WERI-Rb-1 (cell line): Measurements from ENCODE around the gene COG2.
"Not testable (repeated sequence)": the region's sequence is repeated elsewhere in the genome, so short reads cannot be mapped to it uniquely, and the experiment has no call there.

ENCODE experiments used
- DNase-seq: peaks from one replicate; pipeline ENCODE4 v3.0.0-alpha.2; 2020
- H3K27ac ChIP-seq: fragments of 250-450 bp; sonication (Bioruptor Pico); 2 replicates; pipeline ENCODE4 v1.5.1; 2020; ENCODE audit warnings: mild to moderate bottlenecking, moderate library complexity
- H3K27me3 ChIP-seq: fragments of 250-450 bp; sonication (Bioruptor Pico); 2 replicates; pipeline ENCODE4 v1.5.1; 2021; ENCODE audit warnings: mild to moderate bottlenecking, low read depth, moderate library complexity; ENCODE audit not compliant: insufficient read depth, severe bottlenecking
- H3K36me3 ChIP-seq: fragments of 250-450 bp; sonication (Bioruptor Pico); 2 replicates; pipeline ENCODE4 v1.5.1; 2020; ENCODE audit warnings: mild to moderate bottlenecking, moderate library complexity
- H3K4me3 ChIP-seq: 2 replicates; pipeline ENCODE4 v1.5.1; 2011; ENCODE audit warnings: low read depth, mild to moderate bottlenecking, control low read depth, low read length
- H3K9me3 ChIP-seq: fragments of 250-450 bp; sonication (Bioruptor Pico); 2 replicates; pipeline ENCODE4 v1.5.1; 2021; ENCODE audit warnings: mild to moderate bottlenecking, moderate library complexity; ENCODE audit not compliant: severe bottlenecking
- TF ChIP-seq, protein P1 (sequence below): IDR thresholded peaks from 2 replicates; pipeline ENCODE4 v1.5.1; 2011; ENCODE audit warnings: low read depth, mild to moderate bottlenecking, control low read depth, inconsistent platforms, low read length

The COG2 gene

DNA sequence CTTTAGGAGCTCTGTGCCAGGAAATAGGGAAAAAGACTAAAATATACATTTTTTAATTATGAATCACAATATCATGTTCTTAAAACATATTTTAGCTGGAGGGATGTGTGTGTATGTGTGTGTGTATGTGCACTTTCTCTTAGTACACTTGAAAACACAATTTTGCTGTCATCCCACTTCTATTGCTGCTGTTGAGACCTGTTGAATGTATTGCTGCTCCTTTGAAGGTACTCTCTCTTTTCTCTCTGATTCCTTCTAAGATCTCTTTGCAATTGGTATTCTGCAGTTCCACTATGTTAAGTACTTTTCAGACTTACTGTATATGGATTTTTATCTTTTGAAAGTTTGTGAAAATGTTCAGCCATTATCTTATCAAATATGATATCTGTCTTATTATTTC lies 43.5 kb upstream of the COG2 start:
- TF ChIP-seq, protein P1, sequence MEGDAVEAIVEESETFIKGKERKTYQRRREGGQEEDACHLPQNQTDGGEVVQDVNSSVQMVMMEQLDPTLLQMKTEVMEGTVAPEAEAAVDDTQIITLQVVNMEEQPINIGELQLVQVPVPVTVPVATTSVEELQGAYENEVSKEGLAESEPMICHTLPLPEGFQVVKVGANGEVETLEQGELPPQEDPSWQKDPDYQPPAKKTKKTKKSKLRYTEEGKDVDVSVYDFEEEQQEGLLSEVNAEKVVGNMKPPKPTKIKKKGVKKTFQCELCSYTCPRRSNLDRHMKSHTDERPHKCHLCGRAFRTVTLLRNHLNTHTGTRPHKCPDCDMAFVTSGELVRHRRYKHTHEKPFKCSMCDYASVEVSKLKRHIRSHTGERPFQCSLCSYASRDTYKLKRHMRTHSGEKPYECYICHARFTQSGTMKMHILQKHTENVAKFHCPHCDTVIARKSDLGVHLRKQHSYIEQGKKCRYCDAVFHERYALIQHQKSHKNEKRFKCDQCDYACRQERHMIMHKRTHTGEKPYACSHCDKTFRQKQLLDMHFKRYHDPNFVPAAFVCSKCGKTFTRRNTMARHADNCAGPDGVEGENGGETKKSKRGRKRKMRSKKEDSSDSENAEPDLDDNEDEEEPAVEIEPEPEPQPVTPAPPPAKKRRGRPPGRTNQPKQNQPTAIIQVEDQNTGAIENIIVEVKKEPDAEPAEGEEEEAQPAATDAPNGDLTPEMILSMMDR, result no peak
- Histone ChIP-seq H3K4me3 (no peak overlapping the region), H3K27me3 (no peaks in the 10 kb centered on the region), H3K9me3 (no peaks in the 10 kb centered on the region), H3K27ac (no peak overlapping the region), H3K36me3 (no peaks in the 10 kb centered on the region)
- DNase-seq, result no peak

GRCh38 chr1:230599926-230600656 lies 42.2 kb upstream of the COG2 start:
- no peak for DNase-seq
- Histone ChIP-seq H3K27me3 (no peaks in the 10 kb centered on the region), H3K9me3 (no peaks in the 10 kb centered on the region), H3K27ac (no peak overlapping the region), H3K4me3 (no peak overlapping the region), H3K36me3 (no peaks in the 10 kb centered on the region)
- TF ChIP-seq, protein P1, result no peak

GRCh38 chr1:230600657-230601400 lies 41.5 kb upstream of the COG2 start:
- not testable (repeated sequence) for H3K36me3 ChIP-seq, DNase-seq, H3K27ac ChIP-seq, H3K27me3 ChIP-seq, H3K9me3 ChIP-seq, H3K4me3 ChIP-seq

- Histone ChIP-seq H3K4me3 (no peak overlapping the region), H3K36me3 (no peaks in the 10 kb centered on the region), H3K27ac (no peak overlapping the region), H3K9me3 (no peaks in the 10 kb centered on the region), H3K27me3 (no peaks in the 10 kb centered on the region)
- TF ChIP-seq, protein P1, result no peak
- DNase-seq, result no peak
These were observed 33.1 kb upstream of the COG2 start for GRCh38 chr1:230609208-230609607.

DNA sequence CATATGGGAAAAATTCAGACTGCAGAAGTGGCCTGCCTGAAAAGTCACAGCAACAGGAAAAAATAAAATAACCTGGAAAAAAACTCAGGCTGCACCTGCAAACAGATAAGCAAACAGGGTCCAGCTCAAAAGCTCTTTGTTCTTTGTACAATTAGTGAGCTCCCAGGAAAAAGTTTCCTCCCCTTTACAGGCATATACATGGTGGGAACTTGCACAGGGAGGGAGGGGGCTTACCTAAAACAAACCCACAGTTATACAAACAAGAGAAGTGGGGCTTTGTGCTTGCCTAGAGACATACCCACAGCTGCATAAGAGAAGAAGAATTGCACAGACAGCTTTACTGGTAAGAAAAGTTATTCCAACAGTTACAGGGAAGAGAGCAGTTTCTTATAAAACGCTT lies 31.7 kb upstream of the COG2 start:
- no peak overlapping the region for H3K4me3 ChIP-seq
- H3K36me3 ChIP-seq, result no peaks in the 10 kb centered on the region
- DNase-seq, result no peak
- H3K27me3 ChIP-seq, result no peaks in the 10 kb centered on the region
- TF ChIP-seq, protein P1, result no peak
- no peaks in the 10 kb centered on the region for H3K9me3 ChIP-seq
- no peak overlapping the region for H3K27ac ChIP-seq

DNA sequence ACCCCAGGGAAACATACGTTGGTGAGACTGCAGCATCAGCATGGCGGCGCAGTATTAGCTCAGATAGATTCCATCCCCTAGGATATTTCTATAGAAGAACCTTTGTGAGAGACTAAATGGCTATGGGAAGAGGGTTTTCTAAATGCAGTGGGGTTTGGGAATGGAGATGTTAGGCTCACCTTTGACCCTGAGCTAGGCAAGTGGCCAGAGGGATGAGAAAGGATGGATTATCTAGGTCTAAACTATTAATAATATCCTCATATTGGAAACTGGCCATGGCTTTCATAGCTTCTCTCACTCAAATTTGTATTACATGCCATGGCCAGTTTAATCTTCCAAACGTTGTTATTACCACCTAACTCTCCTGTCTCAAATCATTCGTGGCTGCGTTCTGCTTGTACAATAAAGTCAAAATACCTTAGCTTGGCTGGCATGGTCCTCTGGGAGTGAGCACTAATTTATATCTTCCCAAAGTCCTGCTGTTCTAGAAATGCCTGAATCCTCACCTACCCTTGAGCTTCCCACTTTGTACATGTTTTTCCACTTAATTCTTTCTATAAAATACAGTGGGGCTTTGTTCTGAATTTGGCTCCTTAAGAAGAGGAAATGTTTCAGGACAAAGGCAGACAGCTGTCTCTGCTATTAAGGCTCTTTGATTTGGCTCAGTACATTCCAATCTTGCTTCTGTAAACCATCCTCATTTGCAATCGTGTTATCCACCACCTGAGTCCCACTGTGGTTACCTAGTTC lies 31.0 kb upstream of the COG2 start:
- no peak overlapping the region for H3K4me3 ChIP-seq
- no peak for DNase-seq
- H3K9me3 ChIP-seq, result no peaks in the 10 kb centered on the region
- no peak overlapping the region for H3K27ac ChIP-seq
- H3K27me3 ChIP-seq, result no peaks in the 10 kb centered on the region
- H3K36me3 ChIP-seq, result no peaks in the 10 kb centered on the region
- TF ChIP-seq, protein P1, result no peak
